ENCODE results near the gene BLACAT1. TPM values are rescaled to one million over a fixed set of nuclear protein-coding genes. Genes with fewer than 3 reads are reported as not detected.
"Not testable (repeated sequence)": the region's sequence is repeated elsewhere in the genome, so short reads cannot be mapped to it uniquely, and the experiment has no call there.

Gene BLACAT1
- total RNA-seq, 1 experiment from 2014 or later: not detected

GRCh38 chr1:205422993-205423642 lies 32.7 kb downstream of the BLACAT1 start:
- no peak for DNase-seq (ENCODE audit: extremely low read depth, low read depth)

- no peak for DNase-seq (ENCODE audit: extremely low read depth, low read depth)
Observed at GRCh38 chr1:205421798-205422197, 34.0 kb downstream of the BLACAT1 start, which contains the start of gene LEMD1. Gene LEMD1 (minus strand): TSS chr1:205422056. CDS start chr1:205420536, 1,520 bp downstream.

- no peak for DNase-seq (ENCODE audit: extremely low read depth, low read depth)
Observed at GRCh38 chr1:205420938-205421337, 34.9 kb downstream of the BLACAT1 start.

- DNase-seq (ENCODE audit: extremely low read depth, low read depth): no peak
Observed at GRCh38 chr1:205417870-205418635, 37.8 kb downstream of the BLACAT1 start.

- DNase-seq (ENCODE audit: extremely low read depth, low read depth): no peak
Observed at GRCh38 chr1:205416322-205416721, 39.5 kb downstream of the BLACAT1 start.

- DNase-seq (ENCODE audit: extremely low read depth, low read depth): no peak
Observed at GRCh38 chr1:205410581-205411298, 45.1 kb downstream of the BLACAT1 start.

- DNase-seq (ENCODE audit: extremely low read depth, low read depth): no peak
Observed at GRCh38 chr1:205407970-205408369, 47.9 kb downstream of the BLACAT1 start.

GRCh38 chr1:205406252-205406651 lies 49.6 kb downstream of the BLACAT1 start:
- DNase-seq (ENCODE audit: extremely low read depth, low read depth): not testable (repeated sequence)

Small RNA genes lying within 50 kb of the gene (small RNA-seq; reads per million reads assigned to genes)
- gene MIR135B: 0 reads per million in 2 experiments

Other genes with a start within 250 kb of the BLACAT1 start
- 14.2 and 14.6 TPM in 2 replicates for gene DSTYK, start 244.3 kb downstream of the BLACAT1 start, total RNA-seq (2014; rRNA removed; shearing (Covaris generic))
- gene TMCC2, start 228.1 kb downstream of the BLACAT1 start, total RNA-seq (2014; rRNA removed; shearing (Covaris generic)): 1.5 and 1.8 TPM in 2 replicates
- gene NUAK2, start 134.3 kb downstream of the BLACAT1 start, total RNA-seq (2014; rRNA removed; shearing (Covaris generic)): 5.4 and 6.7 TPM in 2 replicates
- not detected in 2 replicates for gene KLHDC8A, start 99.1 kb downstream of the BLACAT1 start, total RNA-seq (2014; rRNA removed; shearing (Covaris generic))
- not detected in 2 replicates for gene LEMD1, start 34.0 kb downstream of the BLACAT1 start, total RNA-seq (2014; rRNA removed; shearing (Covaris generic))
- 0.06 and 0.27 TPM in 2 replicates for gene CDK18, start 48.6 kb upstream of the BLACAT1 start, total RNA-seq (2014; rRNA removed; shearing (Covaris generic))
- 41.5 and 41.8 TPM in 2 replicates for gene ELK4, start 176.0 kb upstream of the BLACAT1 start, total RNA-seq (2014; rRNA removed; shearing (Covaris generic))
- gene SLC45A3, start 224.5 kb upstream of the BLACAT1 start, total RNA-seq (2014; rRNA removed; shearing (Covaris generic)): 2.0 and 2.1 TPM in 2 replicates